Eye (tissue), 1 donor: ENCODE measurements around the gene OR5D18.
"Not testable (repeated sequence)": the region's sequence is repeated elsewhere in the genome, so short reads cannot be mapped to it uniquely, and the experiment has no call there.

Experiments used
- DNase-seq: peaks from one replicate; pipeline ENCODE4 v3.0.0-alpha.2; 2015

Gene OR5D18

DNA sequence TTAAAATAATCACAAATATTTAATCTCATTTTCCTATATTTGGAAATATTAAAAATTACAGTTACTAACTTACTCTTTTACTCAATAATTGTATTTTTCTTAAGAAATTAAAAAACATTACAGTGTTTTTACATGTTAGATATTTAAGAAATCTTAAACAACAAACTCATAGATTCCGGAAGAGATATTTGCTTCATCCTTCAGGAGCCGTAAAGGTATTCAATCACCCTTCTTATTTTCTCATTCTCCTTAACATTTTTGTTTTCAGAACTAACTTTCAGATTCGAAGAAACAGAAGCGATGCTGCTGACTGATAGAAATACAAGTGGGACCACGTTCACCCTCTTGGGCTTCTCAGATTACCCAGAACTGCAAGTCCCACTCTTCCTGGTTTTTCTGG, at the start of gene OR5D18:
OR5D18 (plus strand) TSS at position 301 of the 400 bp plus-strand sequence; CDS start at position 301, 0 bp downstream.
- no peak for DNase-seq

- DNase-seq: no peak
Observed at GRCh38 chr11:55773138-55773537, 46.3 kb upstream of the OR5D18 start, which contains the start of gene OR5D13. Gene OR5D13, plus strand, starts transcription at chr11:55773438. Its CDS starts 0 bp downstream, at chr11:55773438.

- no peak for DNase-seq
Observed at GRCh38 chr11:55791606-55792005, 27.8 kb upstream of the OR5D18 start.

DNA sequence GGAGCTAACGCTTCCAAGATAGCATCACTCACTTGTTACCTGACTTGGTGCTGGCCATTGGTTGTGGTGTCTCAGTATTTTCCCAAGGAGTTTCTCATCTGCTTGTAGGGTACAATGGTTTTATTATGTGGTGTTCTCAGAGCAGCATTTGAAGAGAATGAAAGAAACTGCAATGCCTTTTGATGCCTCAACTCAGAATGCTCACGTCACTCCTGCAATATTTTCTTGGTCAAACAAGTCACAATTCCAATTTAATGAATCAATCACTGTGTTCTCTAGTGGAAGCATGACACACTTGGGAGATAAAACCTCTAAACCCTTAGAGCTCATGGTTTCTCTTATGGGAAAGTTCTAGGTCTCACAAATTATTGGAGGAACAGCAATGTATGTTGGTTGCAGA, 26.1 kb upstream of the OR5D18 start:
- no peak for DNase-seq

DNA sequence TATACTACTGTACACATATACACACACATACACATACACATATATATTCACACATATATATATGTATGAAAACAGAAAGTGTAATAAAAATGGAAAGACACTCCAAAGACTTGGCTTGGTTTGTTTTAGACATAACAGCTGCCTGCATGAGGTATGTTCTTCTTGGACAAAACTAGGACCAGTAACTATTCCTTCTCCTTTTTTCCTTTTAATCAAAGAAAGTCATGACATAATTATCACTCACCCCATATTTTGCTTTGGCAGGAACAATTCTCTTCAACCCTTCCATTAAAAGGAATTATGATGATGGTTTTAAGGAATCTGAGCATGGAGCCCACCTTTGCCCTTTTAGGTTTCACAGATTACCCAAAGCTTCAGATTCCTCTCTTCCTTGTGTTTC, 24.2 kb upstream of the OR5D18 start, which contains the start of gene OR5D14:
OR5D14 (plus strand) TSS at position 301 of the 400 bp plus-strand sequence; CDS start at position 301, 0 bp downstream.
- no peak for DNase-seq

GRCh38 chr11:55806248-55806647, 13.2 kb upstream of the OR5D18 start:
- no peak for DNase-seq

DNA sequence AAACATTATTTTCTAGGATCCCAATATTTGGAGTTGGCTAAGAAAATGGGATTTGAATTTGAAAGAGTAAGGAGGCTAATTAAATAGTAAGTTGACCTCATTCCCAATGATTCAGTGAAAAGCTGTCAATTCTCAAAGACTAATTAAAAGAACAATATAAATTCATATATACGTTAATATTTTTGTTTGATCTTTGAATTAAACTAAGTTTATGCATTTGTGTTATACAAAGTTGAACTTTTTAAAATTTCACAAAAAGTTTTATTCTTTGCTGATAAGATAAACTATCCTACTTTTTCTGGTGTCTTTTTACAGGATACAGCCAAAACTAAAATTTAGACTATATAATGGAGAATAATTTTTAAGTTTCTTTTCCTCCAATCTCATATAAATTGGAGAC, 8.4 kb upstream of the OR5D18 start, which contains the start of gene OR5L1:
OR5L1 (plus strand) TSS at position 301 of the 400 bp plus-strand sequence. CDS start 100 bp downstream, outside the sequence.
- DNase-seq: no peak

DNA sequence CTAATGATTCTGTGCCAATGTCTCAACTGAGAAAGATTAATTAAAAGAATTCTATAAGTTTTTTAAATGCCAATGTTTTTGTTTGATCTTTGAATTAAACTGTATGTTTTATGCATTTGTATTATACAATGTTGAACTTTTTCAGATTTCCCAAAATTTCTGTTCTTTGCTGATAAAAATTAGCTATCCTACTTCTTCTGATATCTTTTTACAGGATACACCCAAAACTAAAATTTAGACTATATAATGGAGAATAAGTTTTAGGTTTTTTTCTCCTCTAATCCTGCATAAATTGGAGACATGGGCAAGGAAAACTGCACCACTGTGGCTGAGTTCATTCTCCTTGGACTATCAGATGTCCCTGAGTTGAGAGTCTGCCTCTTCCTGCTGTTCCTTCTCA, 7.5 kb downstream of the OR5D18 start, which contains the start of gene OR5L2:
OR5L2 (plus strand) TSS at position 301 of the 400 bp plus-strand sequence; CDS start at position 301, 0 bp downstream.
- DNase-seq: no peak

- no peak for DNase-seq
Observed at GRCh38 chr11:55838452-55838851, 19.0 kb downstream of the OR5D18 start, which contains the start of gene OR5D16. Gene OR5D16, plus strand, starts transcription at chr11:55838752. Its CDS starts 0 bp downstream, at chr11:55838752.

- DNase-seq: no peak
Observed at GRCh38 chr11:55847453-55847852, 28.0 kb downstream of the OR5D18 start.

GRCh38 chr11:55849037-55849436, 29.6 kb downstream of the OR5D18 start:
- no peak for DNase-seq

GRCh38 chr11:55852141-55852540, 32.7 kb downstream of the OR5D18 start:
- no peak for DNase-seq

DNA sequence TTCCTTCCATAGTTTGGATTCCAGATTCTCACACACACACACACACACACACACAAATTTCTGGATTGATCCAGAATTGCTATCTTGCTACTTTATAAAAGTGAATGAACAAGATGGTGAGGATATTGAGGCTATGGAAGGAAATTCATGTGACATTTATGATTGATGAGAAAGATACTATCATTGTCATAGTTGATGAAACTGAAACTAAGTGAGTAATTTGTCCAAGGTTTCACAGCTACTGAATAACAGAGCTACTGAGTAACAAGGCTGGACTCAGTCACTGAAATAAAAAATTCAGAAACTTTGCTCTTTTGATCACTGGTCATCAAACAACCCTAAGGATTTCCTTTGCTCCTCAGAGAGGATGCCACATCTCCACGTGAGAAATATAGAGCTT, 35.3 kb downstream of the OR5D18 start:
- DNase-seq: no peak

GRCh38 chr11:55867354-55867753, 47.9 kb downstream of the OR5D18 start:
- DNase-seq: not testable (repeated sequence)
